ENCODE results near the gene CDH4. TPM values are rescaled to one million over a fixed set of nuclear protein-coding genes. Genes with fewer than 3 reads are reported as not detected.

CDH4 gene
- total RNA-seq, 1 experiment from 2014 or later, result not detected

GRCh38 chr20:61536671-61537070, 284.6 kb downstream of the CDH4 start:
- Histone ChIP-seq H3K4me3 (ENCODE audit: low read depth in 2 of 2, low read length in 2 of 2) (no peak overlapping the region), H3K27me3 (ENCODE audit: control insufficient read depth, insufficient read depth, low read length) (peaks cover 10% of the 10 kb centered on the region), H3K27ac (ENCODE audit: low read length) (no peak overlapping the region), H3K36me3 (ENCODE audit: control insufficient read depth, insufficient read depth, low read length) (no peaks in the 10 kb centered on the region), H3K4me1 (ENCODE audit: control insufficient read depth, insufficient read depth, low read length) (no peaks in the 10 kb centered on the region), H3K9me3 (ENCODE audit: control insufficient read depth, insufficient read depth, low read depth, low read length) (no peaks in the 10 kb centered on the region)
- DNase-seq (ENCODE audit: low read depth, low spot score) (no peak), ATAC-seq (no peak)
- TF ChIP-seq TCF7L2 (IDR thresholded peaks at IDR 0.05; ENCODE audit: low read depth, low read length) (no peak), REST (IDR thresholded peaks at IDR 0.05; ENCODE audit: insufficient read depth in 1 of 2, low read depth in 2 of 2, low read length in 1 of 2) (no peak), CTCF (IDR thresholded peaks at IDR 0.05) (no peak), POLR2AphosphoS5 (IDR thresholded peaks at IDR 0.05; ENCODE audit: low read depth, low read length) (no peak), SIN3A (IDR thresholded peaks at IDR 0.05; ENCODE audit: borderline replicate concordance, insufficient read depth, low read depth, low read length) (no peak)
- POLR2A ChIA-PET, result no interaction called here
- BruUV-seq (replicated peaks), result no TSS peak
- in situ Hi-C loops (cut with HindIII; ENCODE audit: low pct_unique_long_range_greater_than_20kb, low sequenced_read_pairs) (no loop called here), intact Hi-C loops (cut with micrococcal nuclease; ENCODE audit: unreplicated experiment) (no loop called here)
- CTCF ChIA-PET, result no interaction called here

- ATAC-seq (no peak), DNase-seq (ENCODE audit: low read depth, low spot score) (no peak)
- no peak overlapping the region for H3K27ac ChIP-seq (ENCODE audit: low read length)
- no TSS peak for BruUV-seq (replicated peaks)
- CTCF ChIA-PET, result interaction anchor here (0.6 kb wide), 1 partner anchor 44 kb away, joined by 3 read pairs; no protein-coding TSS in a partner anchor
- TF ChIP-seq REST (IDR thresholded peaks at IDR 0.05; ENCODE audit: insufficient read depth in 1 of 2, low read depth in 2 of 2, low read length in 1 of 2) (no peak), SIN3A (IDR thresholded peaks at IDR 0.05; ENCODE audit: borderline replicate concordance, insufficient read depth, low read depth, low read length) (no peak), POLR2AphosphoS5 (IDR thresholded peaks at IDR 0.05; ENCODE audit: low read depth, low read length) (no peak)
- H3K4me3 ChIP-seq (ENCODE audit: low read depth in 2 of 2, low read length in 2 of 2), result no peak overlapping the region
- POLR2A ChIA-PET, result interaction anchor here (0.6 kb wide), 1 partner anchor 9 kb away, joined by 6 read pairs; no protein-coding TSS in a partner anchor
- no peaks in the 10 kb centered on the region for H3K36me3 ChIP-seq (ENCODE audit: control insufficient read depth, insufficient read depth, low read length)
- intact Hi-C loops (cut with micrococcal nuclease; ENCODE audit: unreplicated experiment) (no loop called here), in situ Hi-C loops (cut with HindIII; ENCODE audit: low pct_unique_long_range_greater_than_20kb, low sequenced_read_pairs) (no loop called here)
- peaks cover 13% of the 10 kb centered on the region for H3K27me3 ChIP-seq (ENCODE audit: control insufficient read depth, insufficient read depth, low read length)
- H3K4me1 ChIP-seq (ENCODE audit: control insufficient read depth, insufficient read depth, low read length), result no peaks in the 10 kb centered on the region
- no peaks in the 10 kb centered on the region for H3K9me3 ChIP-seq (ENCODE audit: control insufficient read depth, insufficient read depth, low read depth, low read length)
These were observed 285.4 kb downstream of the CDH4 start for GRCh38 chr20:61537239-61538182.
